Endothelial cell of umbilical vein (primary cell): ENCODE data around the gene HTN3. TPM values are rescaled to one million over a fixed set of nuclear protein-coding genes. Genes with fewer than 3 reads are reported as not detected.

Experiments
- BruUV-seq: library from RNA; stranded (reverse); fragments of 400-500 nt; replicated peaks from 2 replicates; lab custom pipeline; 2021; lab: Mats Ljungman, UMichigan
- CTCF ChIA-PET: fragments of 300-600, 350-600 bp; sonication (Branson Sonifier 250); formaldehyde crosslinking; loops from one replicate; lab custom pipeline; 2021; ENCODE audit warnings: antibody characterized with exemption, inconsistent platforms; lab: Charles Lee
- POLR2A ChIA-PET: fragments of 300-600, 350-600 bp; sonication (Branson Sonifier 250); formaldehyde crosslinking; loops from one replicate; lab custom pipeline; 2021; ENCODE audit warnings: antibody characterized with exemption, inconsistent platforms; lab: Charles Lee
- DNase-seq: peaks from one replicate; pipeline ENCODE4 v3.0.0-alpha.2; 2011; ENCODE audit warnings: low read depth, low spot score
- FAIRE-seq: peaks from 2 replicates; lab custom pipeline; 2011; peaks lifted over from hg19 to GRCh38; lab: Jason Lieb, UNC
- H2AFZ ChIP-seq: 2 replicates; pipeline ENCODE4 v1.6.0; 2012; ENCODE audit warnings: low read depth, low read length, control low read depth, inconsistent platforms
- H3K27ac ChIP-seq: 2 replicates; pipeline ENCODE4 v1.5.1; 2011; ENCODE audit warnings: low read depth, mild to moderate bottlenecking, control low read depth, low read length, moderate library complexity; ENCODE audit not compliant: insufficient read depth
- H3K27me3 ChIP-seq, 2 experiments: 2 replicates each; pipeline versions ENCODE4 v1.6.0 to v1.6.1; 2011; ENCODE audit warnings: low read length in 2 of 2, mixed read lengths in 1 of 2; ENCODE audit not compliant: control insufficient read depth in 2 of 2, insufficient read depth in 2 of 2
- H3K36me3 ChIP-seq, 2 experiments: 2 replicates in 1 of 2; 3 replicates in 1 of 2; pipeline ENCODE4 v1.5.1; 2011; ENCODE audit warnings: low read length in 2 of 2, mild to moderate bottlenecking in 1 of 2, moderate library complexity in 1 of 2; ENCODE audit not compliant: control insufficient read depth in 2 of 2, insufficient read depth in 2 of 2; ENCODE audit errors: extremely low read depth in 1 of 2
- H3K4me1 ChIP-seq: 3 replicates; pipeline ENCODE4 v1.5.1; 2011; ENCODE audit warnings: mild to moderate bottlenecking, low read length; ENCODE audit not compliant: control insufficient read depth, insufficient read depth; ENCODE audit errors: extremely low read depth
- H3K4me2 ChIP-seq: 2 replicates; pipeline ENCODE4 v1.6.1; 2011; ENCODE audit warnings: low read length, control low read depth, mixed read lengths; ENCODE audit not compliant: insufficient read depth
- H3K4me3 ChIP-seq, 3 experiments: fragments of 200-600 bp in 1 of 3; sonication (generic), shearing (Covaris generic) in 1 of 3; replicated peaks in 1 of 3; 2 replicates each; pipeline ENCODE4 v1.5.1; 2011 to 2016; ENCODE audit warnings: control low read depth in 3 of 3, low read length in 3 of 3, mild to moderate bottlenecking in 2 of 3, inconsistent platforms in 1 of 3, low read depth in 1 of 3, moderate library complexity in 1 of 3; ENCODE audit not compliant: insufficient read depth in 1 of 3
- H3K79me2 ChIP-seq: 2 replicates; pipeline ENCODE4 v1.6.0; 2012; ENCODE audit warnings: low read length, inconsistent platforms; ENCODE audit not compliant: control insufficient read depth, insufficient read depth
- H3K9ac ChIP-seq: replicated peaks from 2 replicates; pipeline ENCODE3; 2011; ENCODE audit warnings: low read length, control low read depth; ENCODE audit not compliant: insufficient read depth; ENCODE audit errors: extremely low read depth
- H3K9me1 ChIP-seq: replicated peaks from 3 replicates; pipeline ENCODE4 v1.6.0; 2011; ENCODE audit warnings: mild to moderate bottlenecking, low read length; ENCODE audit not compliant: control insufficient read depth, insufficient read depth; ENCODE audit errors: extremely low read depth
- H3K9me3 ChIP-seq: replicated peaks from 2 replicates; pipeline ENCODE4 v1.5.1; 2012; ENCODE audit warnings: low read length, inconsistent platforms; ENCODE audit not compliant: control insufficient read depth, insufficient read depth
- H4K20me1 ChIP-seq: replicated peaks from 2 replicates; pipeline ENCODE3; 2011; ENCODE audit warnings: mild to moderate bottlenecking, low read length; ENCODE audit not compliant: control insufficient read depth, insufficient read depth; ENCODE audit errors: extremely low read depth
- EZH2 ChIP-seq: IDR thresholded peaks from 2 replicates; pipeline ENCODE4 v1.6.1; 2012; ENCODE audit warnings: borderline replicate concordance, low read depth, mild to moderate bottlenecking, moderate library complexity, low read length, inconsistent platforms; ENCODE audit not compliant: severe bottlenecking
- FOS ChIP-seq: IDR thresholded peaks from 2 replicates; pipeline ENCODE4 v1.6.1; 2011; ENCODE audit warnings: mild to moderate bottlenecking, low read length, moderate library complexity, borderline replicate concordance; ENCODE audit not compliant: insufficient read depth
- GATA2 ChIP-seq: IDR thresholded peaks from 2 replicates; pipeline ENCODE4 v1.7.0; 2011; ENCODE audit warnings: low read depth, mild to moderate bottlenecking, moderate library complexity, mixed read lengths, low read length; ENCODE audit not compliant: insufficient read length, insufficient read depth
- JUN ChIP-seq: IDR thresholded peaks from 2 replicates; pipeline ENCODE4 v1.6.1; 2011; ENCODE audit warnings: borderline replicate concordance, low read depth; ENCODE audit not compliant: insufficient read length, insufficient read depth
- dilution Hi-C: fragments of 300-500 bp; cut with MboI; formaldehyde crosslinking; loops from one replicate; pipeline ENCODE4 v1.15.0; 2019; ENCODE audit warnings: low sequenced_read_pairs; ENCODE audit not compliant: extremely low pct_ligation_motif_present
- intact Hi-C: fragments of 100-400 bp; cut with micrococcal nuclease; formaldehyde crosslinking; loops from one replicate; pipeline ENCODE4 v1.10.0; 2022
- polyA plus RNA-seq, 4 experiments: library from polyadenylated mRNA; depleted of rRNA in 3 of 4; stranded (reverse) in 3 of 4; unstranded in 1 of 4; fragments of >200 nt; gene quantifications; 2 replicates each; pipeline versions ENCODE4 v1.2.1 to v1.2.3, GENCODE V29; 2011 to 2012; ENCODE audit warnings: missing spikeins in 1 of 4
- total RNA-seq: library from RNA; stranded (reverse); gene quantifications from 2 replicates; pipeline ENCODE4 v1.2.3, GENCODE V29; 2021

The HTN3 gene
- total and polyA plus RNA-seq, 2 donors (not counting 3 experiments of a cell fraction or from before 2014, with no cell fraction given), result not detected

DNA sequence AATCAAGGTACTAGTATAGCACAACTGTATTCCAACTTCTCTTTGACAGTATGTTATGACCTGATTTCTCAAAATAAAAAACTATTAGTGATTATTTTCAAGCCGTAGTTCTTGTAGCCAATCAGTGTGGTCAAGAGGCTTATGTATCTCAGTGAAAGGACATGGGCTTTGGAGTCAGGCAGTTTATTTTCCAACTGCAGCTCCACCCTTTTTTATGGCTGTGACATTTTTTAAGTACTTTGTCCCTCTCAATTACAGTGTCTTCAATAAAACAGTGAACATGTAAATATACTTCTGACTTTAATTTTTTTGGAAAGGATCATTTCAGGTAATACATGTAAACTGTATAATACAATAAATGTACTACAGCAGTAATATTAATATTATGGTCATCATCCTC is 51.9 kb downstream of the HTN3 start:
- H3K27ac ChIP-seq, result no peak overlapping the region
- no peaks in the 10 kb centered on the region for H3K27me3 ChIP-seq
- intact Hi-C loops (no loop called here), dilution Hi-C loops (no loop called here)
- no peaks in the 10 kb centered on the region for H3K36me3 ChIP-seq
- TF ChIP-seq EZH2 (no peak), JUN (no peak), FOS (no peak), GATA2 (no peak)
- H3K4me2 ChIP-seq, result no peak overlapping the region
- no peak overlapping the region for H2AFZ ChIP-seq
- H3K9me1 ChIP-seq, result no peaks in the 10 kb centered on the region
- FAIRE-seq, result no peak
- DNase-seq, result no peak
- H3K9ac ChIP-seq, result no peak overlapping the region
- no peaks in the 10 kb centered on the region for H3K4me1 ChIP-seq
- CTCF ChIA-PET, result no interaction called here
- no peak overlapping the region for H3K4me3 ChIP-seq
- no peaks in the 10 kb centered on the region for H3K9me3 ChIP-seq
- BruUV-seq, result no TSS peak
- no peaks in the 10 kb centered on the region for H4K20me1 ChIP-seq
- no peaks in the 10 kb centered on the region for H3K79me2 ChIP-seq
- POLR2A ChIA-PET, result no interaction called here

Other genes starting within 250 kb of the HTN3 start
- 34.5 and 42.1 TPM in 2 replicates for gene SULT1E1, start 168.3 kb upstream of the HTN3 start, total RNA-seq
- 25.8 and 36.9 TPM in 2 replicates for gene SULT1E1, start 168.3 kb upstream of the HTN3 start, polyA plus RNA-seq
- gene CSN1S1, start 97.4 kb upstream of the HTN3 start, total RNA-seq, result not detected in 2 replicates
- gene CSN1S1, start 97.4 kb upstream of the HTN3 start, polyA plus RNA-seq, result not detected in 2 replicates
- gene CSN2, start 62.7 kb upstream of the HTN3 start, total RNA-seq, result not detected in 2 replicates
- gene CSN2, start 62.7 kb upstream of the HTN3 start, polyA plus RNA-seq, result not detected in 2 replicates
- not detected in 2 replicates for gene STATH, start 32.5 kb upstream of the HTN3 start, total RNA-seq
- not detected in 2 replicates for gene STATH, start 32.5 kb upstream of the HTN3 start, polyA plus RNA-seq
- not detected in 2 replicates for gene HTN1, start 22.0 kb downstream of the HTN3 start, total RNA-seq
- not detected in 2 replicates for gene HTN1, start 22.0 kb downstream of the HTN3 start, polyA plus RNA-seq
- not detected in 2 replicates for gene PRR27, start 125.8 kb downstream of the HTN3 start, total RNA-seq
- not detected in 2 replicates for gene PRR27, start 125.8 kb downstream of the HTN3 start, polyA plus RNA-seq
- gene ODAM, start 167.3 kb downstream of the HTN3 start, total RNA-seq, result not detected in 2 replicates
- not detected in 2 replicates for gene ODAM, start 167.3 kb downstream of the HTN3 start, polyA plus RNA-seq
- not detected in 2 replicates for gene FDCSP, start 197.7 kb downstream of the HTN3 start, total RNA-seq
- gene FDCSP, start 197.7 kb downstream of the HTN3 start, polyA plus RNA-seq, result not detected in 2 replicates
- gene CSN3, start 214.1 kb downstream of the HTN3 start, total RNA-seq, result not detected in 2 replicates
- not detected in 2 replicates for gene CSN3, start 214.1 kb downstream of the HTN3 start, polyA plus RNA-seq